ENCODE results near the gene MOB3A. TPM values are rescaled to one million over a fixed set of nuclear protein-coding genes. Genes with fewer than 3 reads are reported as not detected.

MOB3A gene
- total and polyA plus RNA-seq, 2 of the 8 experiments (the other 6 are each of a cell fraction or from before 2014, with no cell fraction given) = 9.2 to 9.6 TPM

- no peak for TF ChIP-seq ATF3 (IDR thresholded peaks at IDR 0.05; ENCODE audit: insufficient read depth, low read depth, low read length)
Observed at GRCh38 chr19:2027361-2027760, 68.8 kb downstream of the MOB3A start (continued).

All from H1 (cell line).